ENCODE data around the gene MYOG.

- TF ChIP-seq POLR2A (IDR thresholded peaks at IDR 0.05; ENCODE audit: extremely low read depth, insufficient read length) (no peak), CTCF (IDR thresholded peaks at IDR 0.05; ENCODE audit: low read depth, low read length) (no peak), MAX (IDR thresholded peaks at IDR 0.05; ENCODE audit: low read depth, low read length) (no peak), MYC (IDR thresholded peaks at IDR 0.05; ENCODE audit: low read depth, low read length) (no peak)
These were observed 22.5 kb downstream of the MYOG start for GRCh38 chr1:203063287-203063686.

Data from NB4 (cell line).